OCI-LY7 (cell line): ENCODE measurements around the gene HS2ST1. TPM values are rescaled to one million over a fixed set of nuclear protein-coding genes. Genes with fewer than 3 reads are reported as not detected.

Source experiments
- BruUV-seq: library from RNA; stranded (reverse); fragments of 400-500 nt; replicated peaks from 2 replicates; lab custom pipeline; 2021; lab: Mats Ljungman, UMichigan
- CTCF ChIA-PET: fragments of 300-600 bp; sonication (Branson Sonifier 250); formaldehyde crosslinking; loops from one replicate; lab custom pipeline; 2022; ENCODE audit warnings: antibody characterized with exemption; ENCODE audit not compliant: unreplicated experiment; lab: Charles Lee
- POLR2A ChIA-PET: fragments of 300-600 bp; sonication (Branson Sonifier 250); formaldehyde crosslinking; loops from one replicate; lab custom pipeline; 2022; ENCODE audit warnings: antibody characterized with exemption; lab: Charles Lee
- DNase-seq: peaks from one replicate; pipeline ENCODE4 v3.0.0-alpha.2; 2015; ENCODE audit warnings: low spot score
- H2AFZ ChIP-seq: fragments of 200-600 bp; sonication (generic), shearing (Covaris generic); 2 replicates; pipeline ENCODE4 v1.6.1; 2014; ENCODE audit warnings: mild to moderate bottlenecking, antibody characterized with exemption, low read length, moderate library complexity
- H3K27ac ChIP-seq: fragments of 200-600 bp; sonication (generic); 2 replicates; pipeline ENCODE4 v1.5.1; 2014; ENCODE audit warnings: mixed run types, low read depth, mild to moderate bottlenecking, moderate library complexity, low read length, inconsistent platforms; ENCODE audit not compliant: poor library complexity, severe bottlenecking
- H3K36me3 ChIP-seq: fragments of 200-600 bp; sonication (generic); 2 replicates; pipeline ENCODE4 v1.6.1; 2014; ENCODE audit warnings: mild to moderate bottlenecking, antibody characterized with exemption, low read length, moderate library complexity, mixed read lengths; ENCODE audit not compliant: insufficient read depth
- H3K4me1 ChIP-seq: fragments of 200-600 bp; sonication (generic); 2 replicates; pipeline ENCODE4 v1.5.1; 2014; ENCODE audit warnings: mild to moderate bottlenecking, low read length; ENCODE audit not compliant: insufficient read depth, poor library complexity, severe bottlenecking
- H3K4me2 ChIP-seq: fragments of 200-600 bp; sonication (generic); 2 replicates; pipeline ENCODE4 v1.6.1; 2014; ENCODE audit warnings: mild to moderate bottlenecking, low read length
- H3K4me3 ChIP-seq: fragments of 200-600 bp; sonication (generic); 2 replicates; pipeline ENCODE4 v1.5.1; 2014; ENCODE audit warnings: mild to moderate bottlenecking, low read depth, low read length; ENCODE audit not compliant: poor library complexity, severe bottlenecking
- H3K79me2 ChIP-seq: fragments of 200-600 bp; sonication (generic); 2 replicates; pipeline ENCODE4 v1.6.1; 2016; ENCODE audit warnings: low read depth, mild to moderate bottlenecking, low read length, moderate library complexity, mixed read lengths; ENCODE audit not compliant: insufficient read depth
- H3K9me2 ChIP-seq: fragments of 200-600 bp; sonication (generic); 2 replicates; pipeline ENCODE4 v1.6.1; 2016; ENCODE audit warnings: mild to moderate bottlenecking, low read length, mixed read lengths; ENCODE audit not compliant: insufficient read depth
- H3K9me3 ChIP-seq: fragments of 200-600 bp; sonication (generic); 2 replicates; pipeline ENCODE4 v1.6.1; 2014; ENCODE audit warnings: mild to moderate bottlenecking, mixed run types, low read length, mixed read lengths
- H4K20me1 ChIP-seq: fragments of 200-600 bp; sonication (generic); 2 replicates; pipeline ENCODE4 v1.6.1; 2014; ENCODE audit warnings: mild to moderate bottlenecking, antibody characterized with exemption, low read length, moderate library complexity, mixed read lengths; ENCODE audit not compliant: insufficient read depth
- CTCF ChIP-seq: fragments of 200-600 bp; sonication (generic); conservative IDR thresholded peaks from 2 replicates; pipeline ENCODE4 v1.5.1; 2014; ENCODE audit warnings: mild to moderate bottlenecking, antibody characterized with exemption, low read length, moderate library complexity, mixed read lengths
- EZH2phosphoT487 ChIP-seq: fragments of 200-600 bp; sonication (generic); IDR thresholded peaks from 2 replicates; pipeline ENCODE4 v1.6.1; 2018; ENCODE audit warnings: low read depth, borderline replicate concordance, mild to moderate bottlenecking, mixed run types, antibody characterized with exemption, low read length, moderate library complexity, mixed read lengths
- intact Hi-C: fragments of 100-400 bp; cut with micrococcal nuclease; formaldehyde crosslinking; loops from one replicate; pipeline ENCODE4 v1.10.0; 2022; ENCODE audit not compliant: unreplicated experiment
- total RNA-seq, 2 experiments: library from RNA; depleted of rRNA in 1 of 2; stranded (reverse); fragments of >200 nt in 1 of 2; shearing (Covaris generic) in 1 of 2; gene quantifications; 2 replicates each; pipeline ENCODE4 v1.2.3, GENCODE V29; 2014 to 2022

HS2ST1 gene
- total RNA-seq, 2 experiments from 2014 or later = 20.9 to 63.7 TPM

- peaks cover 24% of the 10 kb centered on the region for H3K4me1 ChIP-seq
- ChIA-PET CTCF (no interaction called here), POLR2A (interaction anchor here (0.6 to 4.6 kb wide), 4 partner anchors 11 to 62 kb away, joined by 3 to 25 read pairs (median 3); partner anchors contain the start of genes HS2ST1 and SELENOF)
- peaks cover 11% of the 10 kb centered on the region; the same call in 1 of the 2 replicates for H3K9me3 ChIP-seq
- peaks cover 31% of the 10 kb centered on the region for H3K36me3 ChIP-seq
- peak overlapping the region; percentile 14 for H3K4me2 ChIP-seq
- H4K20me1 ChIP-seq = 0 out of 2 replicates have a peak, but pooled peaks cover 8% of the 10 kb centered on the region
- H3K79me2 ChIP-seq = peaks cover 100% of the 10 kb centered on the region
- TF ChIP-seq CTCF (no peak), EZH2phosphoT487 (no peak)
- DNase-seq = no peak
- no peak overlapping the region for H2AFZ ChIP-seq
- no peaks in the 10 kb centered on the region for H3K9me2 ChIP-seq
- no peak overlapping the region for H3K27ac ChIP-seq
- no peak overlapping the region for H3K4me3 ChIP-seq
- BruUV-seq = no TSS peak
- intact Hi-C loops = no loop called here
Measured at GRCh38 chr1:86938450-86938849, 24.0 kb downstream of the HS2ST1 start.

GRCh38 chr1:86938855-86939254 is 24.4 kb downstream of the HS2ST1 start:
- 0 out of 2 replicates have a peak, but pooled peaks cover 7% of the 10 kb centered on the region for H4K20me1 ChIP-seq
- peak overlapping the region; percentile 14 for H3K4me2 ChIP-seq
- no peak for DNase-seq
- ChIA-PET POLR2A (interaction anchor here (0.7 to 4.6 kb wide), 3 partner anchors 10 to 480 kb away, joined by 3 to 25 read pairs (median 3); partner anchors contain the start of genes HS2ST1 and SELENOF), CTCF (no interaction called here)
- intact Hi-C loops = no loop called here
- H3K36me3 ChIP-seq = peaks cover 31% of the 10 kb centered on the region
- peaks cover 100% of the 10 kb centered on the region for H3K79me2 ChIP-seq
- no peak overlapping the region for H3K27ac ChIP-seq
- no peak overlapping the region for H3K4me3 ChIP-seq
- H3K9me3 ChIP-seq = peaks cover 11% of the 10 kb centered on the region; the same call in 1 of the 2 replicates
- H3K9me2 ChIP-seq = no peaks in the 10 kb centered on the region
- H3K4me1 ChIP-seq = peaks cover 19% of the 10 kb centered on the region
- BruUV-seq = no TSS peak
- no peak for TF ChIP-seq CTCF
- no peak for TF ChIP-seq EZH2phosphoT487
- H2AFZ ChIP-seq = no peak overlapping the region

- BruUV-seq = no TSS peak
- ChIA-PET POLR2A (interaction anchor here (0.7 to 4.6 kb wide), 5 partner anchors 10 to 480 kb away, joined by 3 to 25 read pairs (median 3); partner anchors contain the start of genes HS2ST1 and SELENOF), CTCF (no interaction called here)
- Histone ChIP-seq H3K9me2 (no peaks in the 10 kb centered on the region), H3K27ac (no peak overlapping the region), H3K79me2 (peaks cover 100% of the 10 kb centered on the region), H3K4me2 (peak overlapping the region; percentile 14; the same call in 1 of the 2 replicates), H4K20me1 (0 out of 2 replicates have a peak, but pooled peaks cover 3% of the 10 kb centered on the region), H2AFZ (no peak overlapping the region), H3K9me3 (peaks cover 11% of the 10 kb centered on the region; the same call in 1 of the 2 replicates), H3K4me3 (no peak overlapping the region), H3K4me1 (peaks cover 14% of the 10 kb centered on the region), H3K36me3 (peaks cover 31% of the 10 kb centered on the region)
- TF ChIP-seq CTCF (no peak), EZH2phosphoT487 (no peak)
- no peak for DNase-seq
- intact Hi-C loops = no loop called here
Measured at GRCh38 chr1:86939406-86939805, 25.0 kb downstream of the HS2ST1 start.
